GM10847 (cell line): ENCODE measurements around the gene RNFT2.

Experiments used
- POLR2A ChIP-seq: IDR thresholded peaks from 2 replicates; pipeline ENCODE4 v1.6.1; 2011; ENCODE audit not compliant: insufficient read length; ENCODE audit errors: extremely low read depth

Gene RNFT2

DNA sequence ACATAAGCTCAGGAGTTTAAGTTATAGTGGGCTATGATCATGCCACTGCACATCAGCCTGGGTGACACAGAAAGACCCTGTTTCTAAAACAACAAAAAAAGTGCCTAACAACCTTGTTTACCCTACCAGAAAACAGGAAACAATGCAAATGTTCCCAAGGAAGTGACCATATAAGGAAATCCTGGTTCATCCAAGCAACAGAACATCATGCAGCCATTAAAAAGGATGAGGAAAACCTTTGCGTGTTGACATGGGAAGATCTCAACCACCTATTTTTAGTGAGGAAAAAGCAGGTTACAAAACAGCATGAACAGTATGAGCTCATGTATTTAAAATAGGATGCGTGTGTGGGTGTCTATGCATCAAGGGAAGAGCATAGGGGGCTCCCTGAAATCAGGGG, 129.4 kb downstream of the RNFT2 start:
- TF ChIP-seq POLR2A: no peak

DNA sequence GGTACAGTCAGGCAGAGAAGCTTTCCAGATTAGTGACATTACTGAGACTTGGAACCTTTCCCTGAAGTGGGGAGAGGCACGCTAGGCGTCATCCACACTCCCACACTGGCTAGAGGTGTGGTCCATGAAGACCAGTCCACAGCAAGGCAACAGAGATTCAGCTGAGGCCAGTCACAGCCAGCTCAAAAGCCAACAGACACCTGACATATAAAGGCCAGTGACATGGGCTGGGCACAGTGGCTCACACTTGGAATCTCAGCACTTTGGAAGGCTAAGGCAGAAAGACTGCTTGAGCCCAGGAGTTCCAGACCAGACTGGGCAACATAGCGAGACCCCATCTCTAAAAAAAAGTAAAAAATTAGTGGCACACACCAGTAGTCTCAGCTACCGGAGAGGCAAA, 132.2 kb downstream of the RNFT2 start:
- TF ChIP-seq POLR2A: no peak

DNA sequence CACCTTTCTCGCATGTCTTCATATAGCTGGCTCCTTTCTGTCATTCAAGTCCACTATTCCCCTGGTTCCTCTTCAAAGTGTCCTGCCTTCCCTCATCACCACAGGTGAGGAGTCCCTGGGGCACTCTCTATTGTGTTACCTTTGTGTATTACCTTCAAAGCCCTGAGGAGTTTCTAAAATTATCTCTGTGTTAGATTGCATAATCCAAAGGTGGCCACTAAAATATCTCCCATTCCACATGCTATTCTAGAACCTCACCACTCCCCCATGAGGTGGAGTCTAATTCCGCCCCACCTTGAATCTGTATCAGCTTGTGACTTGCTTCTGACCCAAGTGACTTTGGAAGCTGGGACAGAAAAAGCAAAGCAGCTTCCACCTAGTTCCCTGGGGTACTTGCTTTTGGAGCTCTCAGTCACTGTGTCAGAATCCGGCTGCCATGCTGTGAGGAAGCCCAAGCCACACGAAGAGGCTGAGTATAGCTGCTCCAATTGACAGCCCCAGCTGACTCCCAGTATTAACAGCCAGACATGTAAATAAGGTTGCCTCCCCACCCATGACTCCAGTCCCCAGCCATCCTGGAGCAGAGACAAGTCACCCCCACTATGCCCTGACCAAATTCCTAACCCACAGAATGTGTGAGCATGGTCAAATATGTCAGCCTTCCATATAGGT, 136.3 kb downstream of the RNFT2 start:
- TF ChIP-seq POLR2A: no peak

DNA sequence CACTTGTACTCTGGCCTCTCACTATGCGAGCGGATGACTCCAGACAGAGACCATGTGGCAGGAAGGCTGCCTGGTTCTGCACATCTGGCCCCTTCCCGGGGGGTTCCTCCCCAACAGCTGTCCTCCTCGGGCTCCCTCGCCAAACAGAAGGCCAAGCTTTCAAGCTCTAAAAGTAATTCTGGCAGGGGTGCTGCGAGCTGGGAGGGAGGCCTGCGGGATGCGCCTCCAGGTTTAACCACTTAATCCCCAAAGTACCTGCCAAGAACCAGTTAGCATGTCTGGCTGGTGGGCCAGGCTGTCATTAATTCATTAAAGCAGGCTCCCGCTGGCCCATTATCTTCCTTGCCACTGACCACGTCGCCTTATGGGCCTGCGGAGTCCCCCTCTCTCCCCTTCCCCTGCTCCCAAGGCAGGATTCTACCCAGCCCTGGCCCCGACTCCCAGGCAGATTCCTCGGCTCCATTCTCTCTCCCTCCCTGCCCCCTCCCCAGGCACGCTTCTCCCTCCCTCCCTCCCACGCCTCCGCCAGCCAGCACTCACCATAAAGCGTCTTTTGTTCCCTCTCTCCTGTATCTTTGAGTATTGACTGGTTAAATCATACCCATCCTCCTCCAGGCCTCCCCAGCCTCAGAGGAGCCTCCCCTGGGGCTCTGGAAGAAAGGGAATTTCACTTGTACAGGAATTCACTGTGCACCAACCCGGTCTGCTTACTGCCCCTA, 138.2 kb downstream of the RNFT2 start:
- TF ChIP-seq POLR2A: no peak

DNA sequence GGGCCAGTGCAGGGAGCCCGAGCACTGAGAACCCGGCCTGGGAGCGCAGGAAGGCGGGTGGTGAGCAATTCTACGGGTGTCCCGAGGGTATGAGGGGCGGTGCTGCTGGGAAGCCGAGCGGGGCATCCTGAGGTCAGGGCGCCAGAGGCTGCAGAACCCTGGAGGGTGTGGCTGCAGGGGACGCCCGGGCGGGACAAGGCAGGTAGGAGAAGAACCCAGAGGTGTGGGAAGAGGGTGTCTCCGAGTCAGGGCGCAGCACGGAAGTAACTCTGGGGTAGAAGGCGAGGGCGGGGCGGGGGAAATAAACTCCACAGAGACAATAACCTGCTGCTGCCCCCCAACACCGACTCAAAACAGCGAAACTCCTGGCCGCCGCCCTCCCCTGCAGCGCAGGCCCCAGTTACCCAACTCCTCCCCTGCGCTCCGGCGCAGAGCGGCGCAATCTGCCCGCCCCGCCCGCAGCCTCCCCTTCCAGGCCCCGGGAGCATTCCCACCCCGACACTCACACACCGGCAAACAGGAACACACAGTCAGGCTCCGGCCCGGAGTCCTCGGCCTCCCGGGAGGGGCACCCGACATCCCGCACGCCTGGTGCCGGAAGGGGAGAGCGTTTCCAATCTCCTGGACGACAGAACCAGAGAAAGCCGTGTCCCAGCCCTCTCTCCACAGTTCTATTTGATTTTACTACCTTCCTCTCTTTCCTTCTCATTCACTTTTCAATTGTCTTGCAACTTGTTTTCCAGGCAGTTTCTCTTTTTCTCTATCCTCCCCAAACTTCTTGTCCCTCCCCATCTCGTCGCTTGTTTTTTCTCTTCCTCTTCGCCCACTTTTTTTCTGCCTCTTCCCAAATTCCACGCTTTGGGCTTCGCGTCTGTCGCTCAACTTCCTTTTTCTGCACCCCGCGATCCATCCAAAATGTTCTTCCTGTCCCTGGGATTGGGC, 140.7 kb downstream of the RNFT2 start:
- TF ChIP-seq POLR2A: no peak

DNA sequence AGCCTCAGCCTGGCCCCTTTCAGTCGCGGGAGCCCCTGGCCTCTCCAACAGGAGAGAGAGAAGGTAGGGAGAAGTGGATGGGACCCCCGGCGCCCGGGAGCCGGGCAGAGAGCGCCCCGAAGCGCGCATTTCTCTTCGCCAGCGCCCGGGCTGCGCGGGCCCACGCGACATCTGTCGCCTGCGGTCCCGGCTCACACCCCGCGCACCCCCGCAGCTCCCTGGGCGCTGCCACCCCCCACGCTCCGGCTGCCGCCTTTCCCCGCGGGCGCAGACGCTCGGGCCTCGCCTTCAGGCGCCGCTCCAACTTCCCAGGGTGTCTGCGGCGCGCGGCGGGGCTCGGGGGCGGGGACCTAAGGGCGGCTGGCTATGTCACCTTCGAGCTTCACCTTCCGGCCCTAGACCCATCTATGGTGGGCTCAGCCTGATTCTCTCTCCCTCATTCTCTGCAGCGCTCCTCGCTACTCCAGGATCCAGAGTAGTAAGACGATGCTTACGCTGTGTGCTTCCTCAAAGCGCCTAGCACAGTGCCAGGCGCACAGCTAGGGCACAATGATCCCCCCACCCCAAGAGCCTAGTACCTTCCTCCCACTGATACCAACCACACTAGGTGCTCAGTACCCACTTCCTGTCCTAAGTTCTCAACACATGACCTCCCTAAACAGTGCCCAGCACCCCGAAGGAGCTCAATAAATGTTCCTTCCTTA, 141.5 kb downstream of the RNFT2 start:
- no peak for TF ChIP-seq POLR2A

DNA sequence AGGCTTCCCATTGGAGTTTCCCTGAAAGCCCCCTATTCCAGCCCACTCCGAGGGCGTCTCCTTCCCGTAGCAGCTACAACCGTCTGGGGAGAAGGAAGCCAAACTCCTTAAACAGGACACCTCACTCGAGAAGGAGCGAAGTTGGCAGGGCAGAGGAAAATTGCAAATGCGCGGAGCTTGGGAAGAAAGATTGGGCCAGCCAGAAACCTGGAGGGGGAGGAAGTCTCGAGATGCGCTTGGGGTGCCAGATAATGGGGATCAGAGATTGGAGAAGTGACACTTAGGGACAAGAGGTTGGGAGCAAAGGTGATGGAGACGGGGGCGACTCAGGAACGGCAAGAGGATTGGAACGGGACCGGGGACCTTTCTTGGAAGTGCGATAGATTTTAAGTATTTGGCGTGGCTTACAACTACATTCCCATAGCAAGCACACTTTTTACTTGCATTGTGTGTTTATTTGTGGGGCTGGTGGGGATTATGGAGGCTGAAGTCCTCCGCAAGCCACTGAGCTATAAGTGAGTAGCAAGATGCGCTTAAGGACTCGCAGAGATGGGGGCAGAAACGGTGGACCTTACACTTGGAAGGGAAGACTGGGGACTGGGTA, 142.2 kb downstream of the RNFT2 start:
- no peak for TF ChIP-seq POLR2A

DNA sequence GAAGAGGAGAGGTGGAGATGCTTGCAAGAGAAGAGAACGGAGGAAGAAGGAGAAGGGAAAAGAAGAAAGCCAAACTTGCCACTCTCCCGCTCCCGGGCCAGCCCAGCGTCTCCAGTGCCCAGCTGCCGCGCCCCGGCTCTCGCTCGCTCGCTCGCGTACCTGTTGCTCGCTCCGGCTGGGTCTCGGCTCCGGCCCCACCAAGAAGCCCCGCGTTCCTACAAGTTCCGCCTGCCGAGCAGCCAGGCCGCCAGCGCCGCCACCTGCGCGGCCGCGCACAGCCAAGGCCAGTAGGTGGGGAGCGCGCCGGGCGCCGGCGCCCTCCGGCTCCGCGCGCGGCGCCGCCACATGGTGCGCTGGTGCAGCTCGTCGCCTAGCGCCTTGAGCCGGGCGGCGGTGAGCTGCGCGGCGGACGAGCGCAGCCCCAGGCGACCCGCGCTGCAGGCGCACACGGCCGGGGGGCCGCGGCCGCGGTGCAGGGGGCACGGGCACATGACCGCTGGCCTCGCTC, 142.8 kb downstream of the RNFT2 start:
- no peak for TF ChIP-seq POLR2A

DNA sequence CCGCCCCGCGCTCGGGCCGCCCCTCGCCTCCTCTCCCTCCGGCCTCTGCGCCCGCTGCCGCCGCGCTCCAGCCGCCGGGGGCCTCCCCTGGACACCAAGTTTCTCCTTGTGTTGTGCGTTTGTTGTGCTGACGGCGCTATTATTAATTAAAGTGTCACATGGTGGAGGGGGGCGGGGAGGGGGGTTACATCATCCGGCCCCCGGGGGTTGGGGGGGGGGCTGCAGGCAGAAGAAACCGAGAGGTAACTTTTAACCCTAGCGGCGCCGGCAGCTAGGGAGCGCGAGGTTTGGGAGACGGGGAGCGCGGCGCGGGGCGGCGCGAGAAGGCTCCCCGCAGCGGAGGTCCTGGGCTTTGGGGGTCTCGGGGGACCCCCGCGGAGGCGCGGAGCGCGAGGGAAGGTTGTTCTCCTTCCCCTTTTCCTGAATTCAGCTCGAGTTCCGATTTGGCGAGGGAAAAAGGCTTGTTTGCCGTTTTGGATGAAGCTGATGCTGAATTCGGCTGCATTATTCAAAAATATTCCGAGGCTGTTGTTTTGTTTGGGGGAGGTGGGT, 143.3 kb downstream of the RNFT2 start, which contains the start of gene HRK:
TSS of gene HRK (minus strand) at position 117 of the 552 bp plus-strand sequence. CDS start 134 bp downstream, outside the sequence.
- TF ChIP-seq POLR2A: no peak

DNA sequence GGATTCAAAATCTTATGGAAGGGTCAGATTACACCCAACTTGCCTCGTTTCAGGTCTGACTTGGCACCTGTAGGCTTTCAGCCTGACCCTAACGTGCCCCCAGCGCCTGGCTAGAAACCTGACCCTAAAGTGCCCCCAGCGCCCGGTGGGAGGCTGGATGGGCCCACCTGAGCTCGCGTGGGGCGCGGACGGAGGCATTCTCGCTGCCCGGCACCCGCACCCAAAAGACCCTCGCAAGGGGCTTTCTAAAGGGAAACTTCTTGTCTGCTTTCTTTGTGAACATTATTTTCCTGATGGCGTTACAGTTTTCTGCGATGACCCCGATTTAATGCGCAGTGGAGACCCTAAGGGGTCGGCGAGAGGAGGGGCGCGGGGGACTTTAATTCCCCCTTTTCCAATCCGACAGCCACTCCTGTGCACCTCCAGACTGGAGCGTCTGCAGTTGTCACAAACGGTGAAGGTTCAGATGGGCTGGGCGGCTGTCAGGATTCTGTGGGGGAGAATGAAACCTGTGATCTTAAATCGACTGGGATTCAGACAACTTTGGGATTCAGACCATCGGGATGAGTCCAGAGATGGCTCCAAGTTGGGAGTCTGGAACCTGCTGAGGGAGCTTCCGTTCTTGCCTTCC, 143.9 kb downstream of the RNFT2 start:
- no peak for TF ChIP-seq POLR2A

DNA sequence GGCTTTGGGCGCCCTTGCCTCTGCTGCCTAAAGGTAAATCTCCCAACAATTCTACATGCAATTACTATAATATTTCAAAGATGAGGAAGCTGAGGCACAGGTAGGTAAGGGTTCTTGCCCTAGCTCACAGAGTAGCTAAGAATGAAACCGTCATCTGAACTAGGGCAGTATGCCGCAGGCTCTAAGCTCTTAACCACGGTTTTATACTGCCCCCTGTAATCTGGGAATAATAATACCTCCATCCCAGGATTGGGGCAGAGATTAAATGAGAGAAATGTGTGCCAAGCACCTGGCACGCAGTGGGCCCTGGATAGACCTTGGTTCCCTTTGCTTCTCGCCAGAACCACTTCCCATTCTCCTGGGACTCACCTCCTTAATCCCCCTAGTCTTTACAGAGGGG, 144.6 kb downstream of the RNFT2 start:
- no peak for TF ChIP-seq POLR2A

DNA sequence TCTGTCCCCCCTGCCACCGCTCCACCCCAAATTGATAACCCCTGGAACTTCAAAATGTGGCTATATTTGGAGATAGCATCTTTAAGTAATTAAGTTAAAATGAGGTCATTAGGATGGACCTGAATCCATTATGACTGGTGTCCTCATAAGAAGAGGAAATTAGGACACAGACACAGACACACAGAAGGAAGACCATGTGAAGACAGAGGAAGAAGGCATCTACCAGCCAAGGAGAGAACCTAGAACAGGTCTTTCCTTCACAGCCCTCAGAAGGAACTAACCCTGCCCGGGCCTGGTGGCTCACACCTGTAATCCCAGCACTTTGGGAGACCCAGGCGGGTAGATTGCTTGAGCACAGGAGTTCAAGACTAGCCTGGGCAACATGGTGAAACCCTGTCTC, 146.8 kb downstream of the RNFT2 start:
- TF ChIP-seq POLR2A: no peak

DNA sequence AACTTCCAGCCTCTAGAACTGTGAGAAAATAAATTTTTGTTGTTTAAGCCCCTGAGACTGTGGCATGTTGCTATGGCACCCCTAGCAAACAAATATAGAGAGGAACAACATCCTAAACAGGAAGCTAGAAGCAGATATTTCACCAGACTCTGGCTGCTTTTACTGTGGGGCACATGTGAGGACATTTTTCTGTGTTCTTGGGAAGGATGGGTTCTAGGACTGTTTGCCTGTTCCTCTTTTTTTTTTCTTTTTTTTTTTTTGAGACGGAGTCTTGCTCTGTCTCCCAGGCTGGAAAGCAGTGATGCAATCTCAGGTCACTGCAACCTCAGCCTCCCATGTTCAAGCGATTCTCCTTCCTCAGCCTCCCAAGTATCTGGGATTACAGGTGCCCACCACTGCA, 147.4 kb downstream of the RNFT2 start:
- TF ChIP-seq POLR2A: no peak

DNA sequence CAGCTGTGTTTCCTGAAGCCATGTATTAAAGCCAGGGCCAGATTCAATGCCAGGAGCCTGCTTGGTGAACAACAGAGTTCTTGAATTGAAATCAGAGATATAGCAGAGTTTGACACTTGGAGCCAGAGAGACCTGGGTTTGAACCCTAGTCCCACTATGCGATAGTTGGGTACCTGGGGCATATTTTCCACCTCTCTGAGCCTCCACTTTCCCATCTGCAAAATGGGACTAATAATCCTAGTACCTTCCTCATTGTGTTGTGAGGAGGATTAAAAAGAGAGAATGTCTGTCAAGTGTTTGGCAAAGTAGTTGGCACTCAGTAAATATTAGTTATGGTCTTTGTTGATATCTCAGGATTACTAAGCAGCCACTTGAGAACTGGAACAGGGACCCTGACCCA, 149.1 kb downstream of the RNFT2 start:
- TF ChIP-seq POLR2A: no peak
